ENCODE results near the gene TRAF3.

The TRAF3 gene

GRCh38 chr14:102776761-102777710, at the start of gene TRAF3:
TSS of gene TRAF3 (plus strand) at chr14:102777449. CDS start at chr14:102870202, 92,753 bp downstream.
- DNase-seq (ENCODE audit: low spot score) = peak; percentile 81

GRCh38 chr14:102728501-102728900, 48.7 kb upstream of the TRAF3 start:
- no peak for DNase-seq (ENCODE audit: low spot score)

GRCh38 chr14:102729268-102729667, 48.0 kb upstream of the TRAF3 start:
- no peak for DNase-seq (ENCODE audit: low spot score)

GRCh38 chr14:102729825-102730224, 47.4 kb upstream of the TRAF3 start:
- no peak for DNase-seq (ENCODE audit: low spot score)

- no peak for DNase-seq (ENCODE audit: low spot score)
Observed at GRCh38 chr14:102731101-102731870, 46.0 kb upstream of the TRAF3 start.

- DNase-seq (ENCODE audit: low spot score) = no peak
Observed at GRCh38 chr14:102731871-102732800, 45.1 kb upstream of the TRAF3 start.

- DNase-seq (ENCODE audit: low spot score) = no peak
Observed at GRCh38 chr14:102732924-102733323, 44.3 kb upstream of the TRAF3 start.

GRCh38 chr14:102733326-102733725, 43.9 kb upstream of the TRAF3 start:
- no peak for DNase-seq (ENCODE audit: low spot score)

GRCh38 chr14:102734436-102734835, 42.8 kb upstream of the TRAF3 start:
- DNase-seq (ENCODE audit: low spot score) = no peak

GRCh38 chr14:102736956-102737355, 40.3 kb upstream of the TRAF3 start:
- DNase-seq (ENCODE audit: low spot score) = no peak

- no peak for DNase-seq (ENCODE audit: low spot score)
Observed at GRCh38 chr14:102737402-102738372, 39.6 kb upstream of the TRAF3 start.

GRCh38 chr14:102738373-102739189, 38.7 kb upstream of the TRAF3 start:
- DNase-seq (ENCODE audit: low spot score) = no peak

- no peak for DNase-seq (ENCODE audit: low spot score)
Observed at GRCh38 chr14:102739190-102739469, 38.1 kb upstream of the TRAF3 start.

GRCh38 chr14:102746634-102747438, 30.4 kb upstream of the TRAF3 start:
- no peak for DNase-seq (ENCODE audit: low spot score)

- DNase-seq (ENCODE audit: low spot score) = no peak
Observed at GRCh38 chr14:102748806-102749205, 28.4 kb upstream of the TRAF3 start.

GRCh38 chr14:102749393-102750305, 27.6 kb upstream of the TRAF3 start:
- DNase-seq (ENCODE audit: low spot score) = no peak

GRCh38 chr14:102750376-102750775, 26.9 kb upstream of the TRAF3 start:
- DNase-seq (ENCODE audit: low spot score) = no peak

GRCh38 chr14:102751088-102751487, 26.2 kb upstream of the TRAF3 start:
- no peak for DNase-seq (ENCODE audit: low spot score)

All from activated CD4-positive, alpha-beta T cell treated with anti-CD3 and anti-CD28 coated beads, Interleukin-2, Interleukin-4, amounts not matched to agents 100 ng/mL and 50 ng/mL, durations not matched to agents 16 hours and 8 hours (primary cell).